CD14-positive monocyte (primary cell): Measurements from ENCODE around the gene VWF. TPM values are rescaled to one million over a fixed set of nuclear protein-coding genes. Genes with fewer than 3 reads are reported as not detected.

Experiments used
- DNase-seq, 3 donors: peaks; one replicate each; pipeline ENCODE4 v3.0.0-alpha.2; 2011 to 2022
- H2AFZ ChIP-seq: 2 replicates; pipeline ENCODE4 v1.6.0; 2012; ENCODE audit warnings: mild to moderate bottlenecking, low read depth, low read length, inconsistent platforms; ENCODE audit not compliant: insufficient read depth, poor library complexity, severe bottlenecking
- H3K27ac ChIP-seq, 2 donors: 1 replicate in 1 of 2; 2 replicates in 1 of 2; pipeline ENCODE4 v1.5.1; 2012 to 2013; ENCODE audit warnings: low read length in 2 of 2, control low read depth in 1 of 2, inconsistent platforms in 1 of 2, low read depth in 1 of 2, mild to moderate bottlenecking in 1 of 2
- H3K27me3 ChIP-seq, 2 donors: one replicate each; pipeline versions ENCODE4 v1.6.0 to v1.6.1; 2011 to 2013; ENCODE audit warnings: low read length in 2 of 2; ENCODE audit not compliant: control insufficient read depth in 2 of 2, insufficient read depth in 2 of 2
- H3K36me3 ChIP-seq, 2 donors: replicated peaks in 1 of 2; 1 replicate in 1 of 2; 2 replicates in 1 of 2; pipeline versions ENCODE4 v1.5.1 to v1.6.1; 2012 to 2013; ENCODE audit warnings: low read length in 2 of 2, control low read depth in 1 of 2, inconsistent platforms in 1 of 2, mild to moderate bottlenecking in 1 of 2; ENCODE audit not compliant: insufficient read depth in 2 of 2, control insufficient read depth in 1 of 2
- H3K4me1 ChIP-seq, 2 donors: 1 replicate in 1 of 2; 2 replicates in 1 of 2; pipeline versions ENCODE4 v1.5.1 to v1.6.1; 2012 to 2013; ENCODE audit warnings: low read length in 2 of 2, control low read depth in 1 of 2, inconsistent platforms in 1 of 2, mild to moderate bottlenecking in 1 of 2, moderate library complexity in 1 of 2; ENCODE audit not compliant: insufficient read depth in 2 of 2, control insufficient read depth in 1 of 2
- H3K4me2 ChIP-seq: replicated peaks from 2 replicates; pipeline ENCODE3; 2012; ENCODE audit warnings: low read length, moderate library complexity, mild to moderate bottlenecking; ENCODE audit not compliant: poor library complexity, severe bottlenecking; ENCODE audit errors: extremely low read depth
- H3K4me3 ChIP-seq, 3 experiments: fragments of 200-600 bp in 1 of 3; sonication (generic) in 1 of 3; replicated peaks in 1 of 3; 1 replicate in 2 of 3; 2 replicates in 1 of 3; pipeline ENCODE4 v1.5.1; 2011 to 2013; ENCODE audit warnings: low read length in 3 of 3, mild to moderate bottlenecking in 3 of 3, control low read depth in 2 of 3, low read depth in 2 of 3, inconsistent platforms in 1 of 3, moderate library complexity in 1 of 3
- H3K79me2 ChIP-seq: 2 replicates; pipeline ENCODE4 v1.6.0; 2012; ENCODE audit warnings: mild to moderate bottlenecking, control low read depth, inconsistent platforms, low read length, moderate library complexity; ENCODE audit not compliant: insufficient read depth
- H3K9ac ChIP-seq: 2 replicates; pipeline ENCODE4 v1.6.0; 2017; ENCODE audit warnings: low read length, mild to moderate bottlenecking; ENCODE audit not compliant: insufficient read depth, poor library complexity, severe bottlenecking
- H3K9me3 ChIP-seq, 2 donors: replicated peaks in 1 of 2; 1 replicate in 1 of 2; 2 replicates in 1 of 2; pipeline versions ENCODE4 v1.5.1 to v1.6.1; 2012 to 2013; ENCODE audit warnings: low read length in 2 of 2, control low read depth in 1 of 2; ENCODE audit not compliant: control insufficient read depth in 1 of 2, insufficient read depth in 1 of 2
- H4K20me1 ChIP-seq: 2 replicates; pipeline ENCODE4 v1.6.0; 2012; ENCODE audit warnings: mild to moderate bottlenecking, low read length, control low read depth, moderate library complexity; ENCODE audit not compliant: insufficient read depth
- H3K27ac Mint-ChIP-seq, 7 donors: one replicate each; pipeline ENCODE4 v1.8.0; 2020; ENCODE audit warnings: mild to moderate bottlenecking in 7 of 7, mixed read lengths in 7 of 7, moderate library complexity in 6 of 7, inconsistent platforms in 2 of 7
- H3K27me3 Mint-ChIP-seq, 3 donors: one replicate each; pipeline ENCODE4 v1.8.0; 2021 to 2022; ENCODE audit warnings: low read depth in 3 of 3, mild to moderate bottlenecking in 3 of 3, mixed read lengths in 3 of 3, moderate library complexity in 3 of 3, inconsistent platforms in 1 of 3
- H3K36me3 Mint-ChIP-seq, 2 donors: one replicate each; pipeline ENCODE4 v1.8.0; 2020; ENCODE audit warnings: mixed read lengths in 2 of 2, inconsistent platforms in 1 of 2, mild to moderate bottlenecking in 1 of 2
- H3K4me1 Mint-ChIP-seq: one replicate; pipeline ENCODE4 v1.8.0; 2020; ENCODE audit warnings: mild to moderate bottlenecking, mixed read lengths
- H3K4me3 Mint-ChIP-seq, 2 donors: one replicate each; pipeline ENCODE4 v1.8.0; 2020; ENCODE audit warnings: mild to moderate bottlenecking in 2 of 2, mixed read lengths in 2 of 2, moderate library complexity in 1 of 2
- H3K9me3 Mint-ChIP-seq, 7 donors: one replicate each; pipeline ENCODE4 v1.8.0; 2020 to 2022; ENCODE audit warnings: mixed read lengths in 7 of 7, mild to moderate bottlenecking in 6 of 7, moderate library complexity in 6 of 7, inconsistent platforms in 2 of 7
- WGBS: methylation state at CpG from one replicate; pipeline ENCODE4 v1.1.5; 2013; ENCODE audit warnings: missing lambda C conversion rate; ENCODE audit not compliant: insufficient coverage; 5-methylcytosine and 5-hydroxymethylcytosine counted together
- intact Hi-C, 2 donors: fragments of 100-400 bp; cut with micrococcal nuclease; formaldehyde crosslinking; loops; one replicate each; pipeline versions ENCODE4 v1.15.0 to v1.15.1; 2023
- polyA plus RNA-seq, 3 donors: library from polyadenylated mRNA; depleted of rRNA in 1 of 3; unstranded in 2 of 3; stranded (reverse) in 1 of 3; fragments of 300-500 nt in 2 of 3; fragments of >200 nt in 1 of 3; fragmentation: Illumina TruSeq in 2 of 3; gene quantifications; 1 replicate in 2 of 3; 2 replicates in 1 of 3; pipeline ENCODE4 v1.2.3, GENCODE V29; 2012 to 2021
- TF ChIP-seq, protein P1 (sequence below): fragments of 200-600 bp; IDR thresholded peaks from one replicate; pipeline ENCODE4 v1.8.0; 2022; ENCODE audit warnings: antibody characterized with exemption, mild to moderate bottlenecking

Gene VWF
- polyA plus RNA-seq, 3 donors: 0.17 to 0.49 (median 0.48) TPM

DNA sequence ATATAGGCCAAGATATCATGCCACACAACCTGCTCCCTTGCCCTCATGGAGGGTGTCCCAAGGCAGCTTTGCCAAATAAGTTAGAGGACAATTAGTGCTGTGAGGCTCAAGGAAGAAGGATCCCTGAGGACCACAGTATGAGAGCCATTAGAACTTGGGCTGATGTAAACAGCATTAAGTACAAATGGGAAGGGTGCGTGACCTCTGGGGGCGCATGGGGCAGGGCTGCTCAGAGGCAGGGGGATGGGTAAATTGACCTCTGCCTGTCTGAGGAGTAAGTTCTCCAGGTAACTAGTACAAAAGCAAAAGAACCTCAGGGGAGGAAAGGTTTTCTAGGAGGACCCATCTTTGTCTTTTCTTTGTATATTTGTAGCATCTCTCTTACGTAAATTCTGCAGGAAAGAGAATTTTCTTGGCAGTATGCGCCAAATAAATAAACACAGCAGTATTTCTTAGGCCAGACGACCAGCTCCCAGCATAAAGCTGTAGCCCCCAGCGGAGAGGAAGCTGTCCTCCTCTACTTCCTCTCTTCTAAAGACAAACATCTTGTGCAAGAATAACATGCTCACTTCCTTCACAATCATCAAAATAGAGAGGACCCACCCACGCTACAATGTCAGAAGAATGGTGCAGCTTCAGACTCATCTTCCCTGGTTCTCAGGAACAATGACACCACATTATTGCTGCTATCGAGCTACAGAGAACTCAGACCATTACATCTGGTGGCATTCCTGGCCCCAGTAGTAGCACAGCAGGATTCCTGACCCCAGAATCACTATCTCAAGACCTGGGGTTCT, 16.4 kb upstream of the VWF start:
- peak overlapping the region; percentile 33 for H3K4me2 ChIP-seq
- H3K4me1 ChIP-seq: peaks cover 71 to 73% of the 10 kb centered on the region in 2 donors
- peaks cover 0 to 7% (median 3%) of the 10 kb centered on the region in 7 donors for H3K9me3 Mint-ChIP-seq
- peak overlapping the region; percentile 74 for H3K9ac ChIP-seq
- peak; percentile 92 to 97 (median 96) for DNase-seq
- peaks cover 64% of the 10 kb centered on the region for H3K4me1 Mint-ChIP-seq
- no peaks in the 10 kb centered on the region for H3K36me3 ChIP-seq
- peaks cover 0 to 9% (median 0%) of the 10 kb centered on the region in 3 donors for H3K27me3 Mint-ChIP-seq
- H2AFZ ChIP-seq: no peak overlapping the region
- TF ChIP-seq, protein P1, sequence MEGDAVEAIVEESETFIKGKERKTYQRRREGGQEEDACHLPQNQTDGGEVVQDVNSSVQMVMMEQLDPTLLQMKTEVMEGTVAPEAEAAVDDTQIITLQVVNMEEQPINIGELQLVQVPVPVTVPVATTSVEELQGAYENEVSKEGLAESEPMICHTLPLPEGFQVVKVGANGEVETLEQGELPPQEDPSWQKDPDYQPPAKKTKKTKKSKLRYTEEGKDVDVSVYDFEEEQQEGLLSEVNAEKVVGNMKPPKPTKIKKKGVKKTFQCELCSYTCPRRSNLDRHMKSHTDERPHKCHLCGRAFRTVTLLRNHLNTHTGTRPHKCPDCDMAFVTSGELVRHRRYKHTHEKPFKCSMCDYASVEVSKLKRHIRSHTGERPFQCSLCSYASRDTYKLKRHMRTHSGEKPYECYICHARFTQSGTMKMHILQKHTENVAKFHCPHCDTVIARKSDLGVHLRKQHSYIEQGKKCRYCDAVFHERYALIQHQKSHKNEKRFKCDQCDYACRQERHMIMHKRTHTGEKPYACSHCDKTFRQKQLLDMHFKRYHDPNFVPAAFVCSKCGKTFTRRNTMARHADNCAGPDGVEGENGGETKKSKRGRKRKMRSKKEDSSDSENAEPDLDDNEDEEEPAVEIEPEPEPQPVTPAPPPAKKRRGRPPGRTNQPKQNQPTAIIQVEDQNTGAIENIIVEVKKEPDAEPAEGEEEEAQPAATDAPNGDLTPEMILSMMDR: no peak
- 15% methylated on average over 6 of the region's 8 CpGs for WGBS
- peak overlapping the region; percentile 99 to 100 (median 99) for H3K27ac Mint-ChIP-seq
- H3K9me3 ChIP-seq: no peaks in the 10 kb centered on the region
- no peaks in the 10 kb centered on the region for H3K27me3 ChIP-seq
- H3K36me3 Mint-ChIP-seq: peaks cover 16 to 23% of the 10 kb centered on the region in 2 donors
- intact Hi-C loops: loop anchor here in 1 of 2 donors (2.0 kb wide), 2 partner anchors 26 to 66 kb away; no protein-coding TSS in a partner anchor
- peak overlapping the region; percentile 95 to 99 for H3K27ac ChIP-seq
- no peaks in the 10 kb centered on the region for H3K79me2 ChIP-seq
- peak overlapping the region in 1 of 3 experiments; percentile 24 for H3K4me3 ChIP-seq
- peak overlapping the region; percentile 53 to 62 for H3K4me3 Mint-ChIP-seq
- no peaks in the 10 kb centered on the region for H4K20me1 ChIP-seq

DNA sequence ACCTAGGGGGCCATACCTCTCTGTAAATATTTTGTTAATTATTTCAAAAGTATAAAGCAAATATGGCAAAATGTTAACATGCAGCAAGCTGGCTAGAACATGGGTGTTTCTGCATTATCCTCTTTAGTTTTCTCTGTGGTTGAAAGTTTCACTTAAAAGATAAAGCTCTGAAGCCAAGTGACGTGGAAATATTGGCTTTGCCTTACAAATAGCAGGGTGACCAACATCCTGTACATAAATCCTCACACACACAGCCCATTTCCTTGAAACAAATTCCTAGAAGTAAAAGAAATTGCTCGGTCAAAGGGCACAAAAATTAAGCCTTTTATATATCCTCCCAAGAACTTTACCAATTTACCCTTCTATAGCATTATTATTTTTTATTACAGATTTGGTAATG, 10.6 kb upstream of the VWF start:
- no peak overlapping the region for H3K4me3 Mint-ChIP-seq
- no peak overlapping the region for H2AFZ ChIP-seq
- H3K4me1 Mint-ChIP-seq: peaks cover 27% of the 10 kb centered on the region
- DNase-seq: no peak
- no peak overlapping the region for H3K4me3 ChIP-seq
- H3K27me3 ChIP-seq: no peaks in the 10 kb centered on the region
- H3K36me3 Mint-ChIP-seq: peaks cover 9 to 16% of the 10 kb centered on the region in 2 donors
- no peaks in the 10 kb centered on the region for H3K36me3 ChIP-seq
- no peak overlapping the region for H3K9ac ChIP-seq
- intact Hi-C loops: loop anchor here in 1 of 2 donors (5.0 kb wide), 1 partner anchor 68 kb away; no protein-coding TSS in a partner anchor
- no peaks in the 10 kb centered on the region for H3K79me2 ChIP-seq
- H3K4me1 ChIP-seq: peaks cover 22 to 23% of the 10 kb centered on the region in 2 donors
- TF ChIP-seq, protein P1: no peak
- H3K27ac ChIP-seq: no peak overlapping the region
- WGBS: no CpG with 5 or more reads among the region's 2 CpGs
- no peaks in the 10 kb centered on the region for H4K20me1 ChIP-seq
- peak overlapping the region in 1 of 7 donors; percentile 42 for H3K27ac Mint-ChIP-seq
- H3K4me2 ChIP-seq: no peak overlapping the region
- H3K9me3 Mint-ChIP-seq: peaks cover 2 to 8% (median 4%) of the 10 kb centered on the region in 7 donors
- H3K9me3 ChIP-seq: no peaks in the 10 kb centered on the region
- H3K27me3 Mint-ChIP-seq: peaks cover 0 to 9% (median 0%) of the 10 kb centered on the region in 3 donors
